Ishikawa (cell line): ENCODE results near the gene ASB2.
A peak's percentile ranks its signal among the peaks of the same experiment; 100 is the strongest.

ENCODE experiments used
- CEBPB ChIP-seq: IDR thresholded peaks from 2 replicates; pipeline ENCODE4 v1.6.1; 2012
- CREB1 ChIP-seq: IDR thresholded peaks from 2 replicates; pipeline ENCODE4 v1.6.1; 2012; ENCODE audit warnings: low read depth
- EGR1 ChIP-seq: IDR thresholded peaks from 2 replicates; pipeline ENCODE4 v1.6.1; 2012
- EP300 ChIP-seq: IDR thresholded peaks from 2 replicates; pipeline ENCODE4 v1.6.1; 2012; ENCODE audit warnings: borderline replicate concordance
- FOXM1 ChIP-seq: IDR thresholded peaks from 2 replicates; pipeline ENCODE4 v1.6.1; 2012; ENCODE audit warnings: low read depth, borderline replicate concordance
- MAX ChIP-seq: IDR thresholded peaks from 2 replicates; pipeline ENCODE4 v1.6.1; 2012
- NFIC ChIP-seq: IDR thresholded peaks from 2 replicates; pipeline ENCODE4 v1.6.1; 2012
- RAD21 ChIP-seq: IDR thresholded peaks from 2 replicates; pipeline ENCODE4 v1.6.1; 2012; ENCODE audit warnings: low read depth
- TAF1 ChIP-seq: IDR thresholded peaks from 2 replicates; pipeline ENCODE4 v1.6.1; 2012; ENCODE audit warnings: low read depth, mild to moderate bottlenecking
- TCF12 ChIP-seq: IDR thresholded peaks from 2 replicates; pipeline ENCODE4 v1.6.1; 2012; ENCODE audit warnings: low read depth
- TEAD4 ChIP-seq: IDR thresholded peaks from 2 replicates; pipeline ENCODE4 v1.6.1; 2012
- USF1 ChIP-seq: IDR thresholded peaks from 2 replicates; pipeline ENCODE4 v1.6.1; 2012
- YY1 ChIP-seq: IDR thresholded peaks from 2 replicates; pipeline ENCODE4 v1.6.1; 2012; ENCODE audit warnings: low read depth
- ZBTB7A ChIP-seq: IDR thresholded peaks from 2 replicates; pipeline ENCODE4 v1.6.1; 2012; ENCODE audit warnings: low read depth
- TF ChIP-seq, protein P1 (sequence below): IDR thresholded peaks from 2 replicates; pipeline ENCODE4 v1.6.1; 2012; ENCODE audit warnings: low read depth, mild to moderate bottlenecking

The ASB2 gene

GRCh38 chr14:93953739-93954515 is 22.4 kb downstream of the ASB2 start:
- no peak for TF ChIP-seq CREB1
- no peak for TF ChIP-seq TCF12
- TF ChIP-seq, protein P1, sequence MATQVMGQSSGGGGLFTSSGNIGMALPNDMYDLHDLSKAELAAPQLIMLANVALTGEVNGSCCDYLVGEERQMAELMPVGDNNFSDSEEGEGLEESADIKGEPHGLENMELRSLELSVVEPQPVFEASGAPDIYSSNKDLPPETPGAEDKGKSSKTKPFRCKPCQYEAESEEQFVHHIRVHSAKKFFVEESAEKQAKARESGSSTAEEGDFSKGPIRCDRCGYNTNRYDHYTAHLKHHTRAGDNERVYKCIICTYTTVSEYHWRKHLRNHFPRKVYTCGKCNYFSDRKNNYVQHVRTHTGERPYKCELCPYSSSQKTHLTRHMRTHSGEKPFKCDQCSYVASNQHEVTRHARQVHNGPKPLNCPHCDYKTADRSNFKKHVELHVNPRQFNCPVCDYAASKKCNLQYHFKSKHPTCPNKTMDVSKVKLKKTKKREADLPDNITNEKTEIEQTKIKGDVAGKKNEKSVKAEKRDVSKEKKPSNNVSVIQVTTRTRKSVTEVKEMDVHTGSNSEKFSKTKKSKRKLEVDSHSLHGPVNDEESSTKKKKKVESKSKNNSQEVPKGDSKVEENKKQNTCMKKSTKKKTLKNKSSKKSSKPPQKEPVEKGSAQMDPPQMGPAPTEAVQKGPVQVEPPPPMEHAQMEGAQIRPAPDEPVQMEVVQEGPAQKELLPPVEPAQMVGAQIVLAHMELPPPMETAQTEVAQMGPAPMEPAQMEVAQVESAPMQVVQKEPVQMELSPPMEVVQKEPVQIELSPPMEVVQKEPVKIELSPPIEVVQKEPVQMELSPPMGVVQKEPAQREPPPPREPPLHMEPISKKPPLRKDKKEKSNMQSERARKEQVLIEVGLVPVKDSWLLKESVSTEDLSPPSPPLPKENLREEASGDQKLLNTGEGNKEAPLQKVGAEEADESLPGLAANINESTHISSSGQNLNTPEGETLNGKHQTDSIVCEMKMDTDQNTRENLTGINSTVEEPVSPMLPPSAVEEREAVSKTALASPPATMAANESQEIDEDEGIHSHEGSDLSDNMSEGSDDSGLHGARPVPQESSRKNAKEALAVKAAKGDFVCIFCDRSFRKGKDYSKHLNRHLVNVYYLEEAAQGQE: no peak
- TF ChIP-seq CEBPB: no peak
- TF ChIP-seq TEAD4: no peak
- no peak for TF ChIP-seq EGR1
- no peak for TF ChIP-seq RAD21
- TF ChIP-seq EP300: no peak
- TF ChIP-seq USF1: no peak
- no peak for TF ChIP-seq YY1
- TF ChIP-seq MAX: no peak
- TF ChIP-seq NFIC: no peak
- TF ChIP-seq ZBTB7A: no peak
- TF ChIP-seq FOXM1: no peak
- no peak for TF ChIP-seq TAF1

DNA sequence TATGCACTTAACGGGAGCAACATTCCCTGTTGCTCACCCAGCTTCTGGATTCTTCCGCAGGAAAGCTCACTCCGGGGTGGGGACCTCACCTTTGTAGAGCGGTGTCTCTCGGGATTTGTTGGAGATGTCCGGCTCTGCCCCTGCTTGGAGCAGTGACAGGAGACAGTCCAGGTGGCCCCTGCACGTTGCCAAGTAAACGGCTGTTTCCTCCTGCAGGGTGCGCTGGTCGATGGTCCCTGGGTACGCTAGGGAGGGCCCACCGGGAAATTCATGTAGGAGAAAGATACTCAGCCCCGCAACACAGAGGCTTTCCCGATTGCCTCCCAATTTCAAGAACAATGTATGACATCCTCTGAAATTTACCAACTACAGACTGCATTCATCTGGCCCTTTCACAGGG is 23.1 kb downstream of the ASB2 start:
- TF ChIP-seq TAF1 (no peak), RAD21 (no peak), CREB1 (no peak), YY1 (no peak), USF1 (no peak), MAX (no peak), ZBTB7A (no peak), TCF12 (no peak), FOXM1 (no peak), TEAD4 (no peak), CEBPB (no peak), NFIC (no peak), EGR1 (no peak)

GRCh38 chr14:93952829-93953228 is 23.5 kb downstream of the ASB2 start:
- TF ChIP-seq NFIC (no peak), TAF1 (0 out of 2 replicates have a peak, but pooled peaks have one; percentile 25), CEBPB (no peak)

GRCh38 chr14:93951635-93952540 is 24.5 kb downstream of the ASB2 start:
- TF ChIP-seq FOXM1 (no peak), CREB1 (no peak), TCF12 (0 out of 2 replicates have a peak, but pooled peaks have one; percentile 16), EGR1 (no peak), MAX (no peak), CEBPB (no peak), YY1 (no peak), TEAD4 (no peak), ZBTB7A (no peak), TAF1 (no peak), NFIC (peak; percentile 85), USF1 (no peak), RAD21 (no peak; the same call in 1 of the 2 replicates), EP300 (peak; percentile 45; the same call in 1 of the 2 replicates)
- TF ChIP-seq, protein P1: no peak
